Chondrocyte (in vitro differentiated cells): Measurements from ENCODE around the gene ZNF853. TPM values are rescaled to one million over a fixed set of nuclear protein-coding genes. Genes with fewer than 3 reads are reported as not detected.
A peak's percentile ranks its signal among the peaks of the same experiment; 100 is the strongest.
"Not testable (repeated sequence)": the region's sequence is repeated elsewhere in the genome, so short reads cannot be mapped to it uniquely, and the experiment has no call there.

Source experiments
- DNase-seq: peaks from one replicate; pipeline ENCODE4 v3.0.0; 2021; ENCODE audit warnings: mixed read lengths, low spot score
- H3K27ac Mint-ChIP-seq: one replicate; pipeline ENCODE4 v1.8.0; 2021; ENCODE audit warnings: mild to moderate bottlenecking, moderate library complexity, mixed read lengths; ENCODE audit not compliant: unreplicated experiment
- H3K27me3 Mint-ChIP-seq: 2 replicates; pipeline ENCODE4 v1.8.0; 2021; ENCODE audit warnings: low read depth, mixed read lengths
- H3K36me3 Mint-ChIP-seq: 2 replicates; pipeline ENCODE4 v1.8.0; 2021; ENCODE audit warnings: low read depth, mixed read lengths
- H3K4me1 Mint-ChIP-seq: 2 replicates; pipeline ENCODE4 v1.8.0; 2021; ENCODE audit warnings: low read depth, mild to moderate bottlenecking, mixed read lengths
- H3K4me3 Mint-ChIP-seq: one replicate; pipeline ENCODE4 v1.8.0; 2021; ENCODE audit warnings: mild to moderate bottlenecking, moderate library complexity, mixed read lengths; ENCODE audit not compliant: unreplicated experiment
- H3K9me3 Mint-ChIP-seq: 2 replicates; pipeline ENCODE4 v1.8.0; 2021; ENCODE audit warnings: low read depth, mixed read lengths
- CTCF ChIP-seq: fragments of 200-600 bp; sonication (generic); IDR thresholded peaks from 2 replicates; pipeline ENCODE4 v1.5.0; 2021; ENCODE audit warnings: antibody characterized with exemption, mild to moderate bottlenecking, moderate library complexity
- total RNA-seq: library from RNA; stranded (reverse); gene quantifications from 3 replicates; pipeline ENCODE4 v1.2.1, GENCODE V29; 2021

Gene ZNF853
- total RNA-seq, 1 donor from 2014 or later: 16.2 TPM

DNA sequence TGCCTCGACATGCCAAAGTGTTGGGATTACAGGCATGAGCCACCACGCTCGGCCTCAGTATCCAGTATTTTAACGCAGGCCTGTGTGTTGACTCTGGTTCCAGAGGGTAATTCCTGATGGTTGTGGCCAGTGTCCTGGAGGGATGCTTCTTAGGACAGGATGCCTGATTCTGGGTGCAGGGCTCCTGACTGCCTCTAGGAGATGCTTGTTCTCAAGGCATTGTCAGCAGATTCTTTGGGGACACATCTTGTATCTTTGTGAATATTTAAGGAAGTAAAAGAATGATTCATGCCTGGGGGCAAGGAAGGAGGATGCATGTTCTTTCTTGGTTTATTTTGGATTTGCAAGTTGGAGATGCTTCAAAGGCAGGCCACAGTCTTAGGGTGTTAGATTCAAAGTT lies 36.0 kb upstream of the ZNF853 start:
- Mint-ChIP-seq H3K27me3 (no peaks in the 10 kb centered on the region), H3K27ac (no peak overlapping the region), H3K4me3 (no peak overlapping the region), H3K4me1 (peaks cover 16% of the 10 kb centered on the region), H3K9me3 (no peaks in the 10 kb centered on the region), H3K36me3 (peaks cover 19% of the 10 kb centered on the region)
- DNase-seq: no peak
- TF ChIP-seq CTCF: peak; percentile 36

- Mint-ChIP-seq H3K27ac (peak overlapping the region; percentile 36), H3K36me3 (peaks cover 34% of the 10 kb centered on the region)
- not testable (repeated sequence) for H3K27me3 Mint-ChIP-seq, H3K4me3 Mint-ChIP-seq, H3K4me1 Mint-ChIP-seq, DNase-seq, H3K9me3 Mint-ChIP-seq
These were observed 29.5 kb upstream of the ZNF853 start for GRCh38 chr7:6585746-6586432.

DNA sequence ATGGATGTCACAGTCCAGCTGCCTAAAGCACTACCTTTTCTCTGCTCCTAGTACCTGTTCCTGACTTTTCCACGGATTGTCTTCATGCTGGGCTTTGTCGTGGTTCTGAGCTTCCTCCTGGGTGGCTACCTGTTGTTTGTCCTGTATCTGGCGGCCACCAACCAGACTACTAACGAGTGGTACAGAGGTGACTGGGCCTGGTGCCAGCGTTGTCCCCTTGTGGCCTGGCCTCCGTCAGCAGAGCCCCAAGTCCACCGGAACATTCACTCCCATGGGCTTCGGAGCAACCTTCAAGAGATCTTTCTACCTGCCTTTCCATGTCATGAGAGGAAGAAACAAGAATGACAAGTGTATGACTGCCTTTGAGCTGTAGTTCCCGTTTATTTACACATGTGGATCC lies 26.8 kb upstream of the ZNF853 start:
- no peak for TF ChIP-seq CTCF
- DNase-seq: no peak
- Mint-ChIP-seq H3K36me3 (peaks cover 22% of the 10 kb centered on the region), H3K9me3 (no peaks in the 10 kb centered on the region), H3K27me3 (no peaks in the 10 kb centered on the region), H3K27ac (peak overlapping the region; percentile 70), H3K4me1 (peaks cover 17% of the 10 kb centered on the region), H3K4me3 (no peak overlapping the region)

- Mint-ChIP-seq H3K9me3 (no peaks in the 10 kb centered on the region), H3K27ac (no peak overlapping the region), H3K4me1 (peaks cover 17% of the 10 kb centered on the region), H3K36me3 (peaks cover 25% of the 10 kb centered on the region), H3K27me3 (no peaks in the 10 kb centered on the region), H3K4me3 (peak overlapping the region; percentile 52)
- DNase-seq: no peak
- TF ChIP-seq CTCF: no peak
These were observed 26.1 kb upstream of the ZNF853 start for GRCh38 chr7:6589151-6589828.

DNA sequence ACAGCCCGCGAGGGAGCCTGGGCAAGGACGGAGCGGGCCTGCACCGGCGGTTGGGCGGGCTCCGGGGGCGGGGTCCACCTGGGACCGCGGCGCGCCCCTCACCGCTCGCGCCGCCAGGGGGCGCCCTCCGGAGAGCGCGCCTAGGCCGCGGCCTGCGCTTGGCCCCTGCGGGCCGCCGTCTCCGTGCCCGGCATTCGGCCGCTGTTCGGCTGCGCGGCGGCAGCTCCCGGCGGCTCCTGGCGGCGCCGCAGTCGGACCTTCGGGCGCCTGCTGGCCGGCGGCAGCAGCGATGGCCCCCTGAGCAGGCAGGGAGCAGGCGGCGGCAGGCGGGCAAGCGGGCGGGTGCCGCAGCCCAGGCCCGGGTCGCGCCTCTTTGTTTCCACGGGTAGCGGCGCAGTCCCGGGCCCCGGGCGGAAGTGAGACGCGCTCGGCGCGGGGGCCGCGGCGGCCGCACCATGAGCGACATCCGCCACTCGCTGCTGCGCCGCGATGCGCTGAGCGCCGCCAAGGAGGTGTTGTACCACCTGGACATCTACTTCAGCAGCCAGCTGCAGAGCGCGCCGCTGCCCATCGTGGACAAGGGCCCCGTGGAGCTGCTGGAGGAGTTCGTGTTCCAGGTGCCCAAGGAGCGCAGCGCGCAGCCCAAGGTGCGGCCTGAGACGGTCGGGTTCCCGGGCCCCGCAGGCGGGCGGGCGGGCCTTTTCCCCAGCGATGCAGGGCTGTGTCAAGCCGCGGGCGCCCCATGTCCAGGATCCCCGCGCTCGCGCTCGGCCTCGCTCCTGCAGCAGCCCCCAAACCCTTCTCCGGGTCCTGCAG lies 25.4 kb upstream of the ZNF853 start, which contains the start of gene INTS15:
Gene INTS15, plus strand, starts transcription at position 193 of the 816 bp plus-strand sequence. Its CDS starts 263 bp downstream, at position 456.
- DNase-seq: no peak
- peak; percentile 83 for TF ChIP-seq CTCF
- Mint-ChIP-seq H3K4me1 (peaks cover 17% of the 10 kb centered on the region), H3K4me3 (peak within 1 kb of the TSS; percentile 85), H3K9me3 (no peaks in the 10 kb centered on the region), H3K27ac (peak within 1 kb of the TSS; percentile 81), H3K27me3 (no peaks in the 10 kb centered on the region), H3K36me3 (peaks cover 19% of the 10 kb centered on the region)
